IMR-90 (cell line): ENCODE data around the gene ZNF335. TPM values are rescaled to one million over a fixed set of nuclear protein-coding genes. Genes with fewer than 3 reads are reported as not detected.

Source experiments
- ATAC-seq: fragments of 200-7000 bp; cut with Tn5 transposase; 2 replicates; pipeline ENCODE4 v1.9.1; 2020; ENCODE audit warnings: low read depth, mild to moderate bottlenecking, moderate library complexity
- BruUV-seq: library from RNA; stranded (reverse); fragments of 400-500 nt; replicated peaks from 2 replicates; lab custom pipeline; 2021; lab: Mats Ljungman, UMichigan
- CTCF ChIA-PET: fragments of 300-600 bp; formaldehyde crosslinking; extraction: SDS; loops from one replicate; lab custom pipeline; 2021; ENCODE audit warnings: antibody characterized with exemption; lab: Yijun Ruan, JAX
- POLR2A ChIA-PET: fragments of 300-600 bp; sonication (Branson Sonifier 250); formaldehyde crosslinking; loops from one replicate; lab custom pipeline; 2022; ENCODE audit warnings: antibody characterized with exemption; ENCODE audit not compliant: unreplicated experiment; lab: Charles Lee
- DNase-seq: peaks from one replicate; pipeline ENCODE4 v3.0.0; 2013
- H2AFZ ChIP-seq: replicated peaks from 2 replicates; pipeline ENCODE3; 2013; ENCODE audit warnings: low read length, mild to moderate bottlenecking; ENCODE audit not compliant: poor library complexity
- H2AK5ac ChIP-seq: 2 replicates; pipeline ENCODE4 v1.6.1; 2013; ENCODE audit warnings: low read depth, low read length, inconsistent platforms
- H2AK9ac ChIP-seq: replicated peaks from 2 replicates; pipeline ENCODE3; 2013; ENCODE audit warnings: mild to moderate bottlenecking, low read depth, low read length, moderate library complexity; ENCODE audit not compliant: poor library complexity
- H2BK120ac ChIP-seq: 2 replicates; pipeline ENCODE4 v1.6.1; 2013; ENCODE audit warnings: low read depth, low read length, inconsistent platforms
- H2BK15ac ChIP-seq: 3 replicates; pipeline ENCODE4 v1.6.1; 2013; ENCODE audit warnings: low read depth, low read length, inconsistent platforms
- H2BK20ac ChIP-seq: 2 replicates; pipeline ENCODE4 v1.6.1; 2013; ENCODE audit warnings: low read depth, mild to moderate bottlenecking, inconsistent platforms, low read length, moderate library complexity
- H2BK5ac ChIP-seq: 2 replicates; pipeline ENCODE4 v1.6.1; 2013; ENCODE audit warnings: mild to moderate bottlenecking, low read depth, low read length, inconsistent platforms; ENCODE audit not compliant: poor library complexity, severe bottlenecking
- H3K14ac ChIP-seq: replicated peaks from 2 replicates; pipeline ENCODE4 v1.6.1; 2013; ENCODE audit warnings: low read depth, low read length, inconsistent platforms
- H3K18ac ChIP-seq: 2 replicates; pipeline ENCODE4 v1.6.1; 2013; ENCODE audit warnings: low read depth, low read length, control low read depth
- H3K23ac ChIP-seq: 2 replicates; pipeline ENCODE4 v1.6.1; 2013; ENCODE audit warnings: low read depth, low read length, inconsistent platforms
- H3K27ac ChIP-seq: 2 replicates; pipeline ENCODE4 v1.5.1; 2013; ENCODE audit warnings: mild to moderate bottlenecking, control low read depth, low read length; ENCODE audit not compliant: insufficient read depth
- H3K27me3 ChIP-seq: 2 replicates; pipeline ENCODE4 v1.6.1; 2013; ENCODE audit warnings: low read length; ENCODE audit not compliant: control insufficient read depth, insufficient read depth
- H3K36me3 ChIP-seq: 2 replicates; pipeline ENCODE4 v1.6.1; 2013; ENCODE audit warnings: low read length, mixed read lengths; ENCODE audit not compliant: control insufficient read depth, insufficient read depth
- H3K4ac ChIP-seq: 2 replicates; pipeline ENCODE4 v1.6.1; 2013; ENCODE audit warnings: low read depth, low read length, inconsistent platforms
- H3K4me1 ChIP-seq: 2 replicates; pipeline ENCODE4 v1.6.1; 2013; ENCODE audit warnings: low read length, mixed read lengths; ENCODE audit not compliant: control insufficient read depth, insufficient read depth
- H3K4me2 ChIP-seq: 2 replicates; pipeline ENCODE4 v1.6.1; 2013; ENCODE audit warnings: low read depth, mild to moderate bottlenecking, control low read depth, low read length, moderate library complexity
- H3K4me3 ChIP-seq: 2 replicates; pipeline ENCODE4 v1.5.1; 2013; ENCODE audit warnings: low read depth, mild to moderate bottlenecking, control low read depth, low read length, moderate library complexity; ENCODE audit not compliant: insufficient read depth
- H3K56ac ChIP-seq: 2 replicates; pipeline ENCODE4 v1.6.1; 2013; ENCODE audit warnings: low read length, inconsistent platforms; ENCODE audit not compliant: insufficient read depth; ENCODE audit errors: extremely low read depth
- H3K79me1 ChIP-seq, 2 experiments: 2 replicates each; pipeline ENCODE4 v1.6.1; 2013; ENCODE audit warnings: low read length in 2 of 2, inconsistent platforms in 1 of 2, low read depth in 1 of 2
- H3K9ac ChIP-seq: 2 replicates; pipeline ENCODE4 v1.6.1; 2013; ENCODE audit warnings: low read depth, low read length, control low read depth
- H3K9me1 ChIP-seq: 2 replicates; pipeline ENCODE4 v1.6.1; 2013; ENCODE audit warnings: low read length, inconsistent platforms; ENCODE audit not compliant: insufficient read depth
- H3K9me3 ChIP-seq: 2 replicates; pipeline ENCODE4 v1.6.1; 2013; ENCODE audit warnings: low read length; ENCODE audit not compliant: control insufficient read depth, insufficient read depth
- H4K20me1 ChIP-seq: 2 replicates; pipeline ENCODE4 v1.6.1; 2013; ENCODE audit warnings: low read length, inconsistent platforms; ENCODE audit not compliant: insufficient read depth
- H4K5ac ChIP-seq: 2 replicates; pipeline ENCODE4 v1.6.1; 2013; ENCODE audit warnings: mild to moderate bottlenecking, low read depth, low read length, control low read depth
- H4K8ac ChIP-seq, 2 experiments: 2 replicates each; pipeline ENCODE4 v1.6.1; 2013; ENCODE audit warnings: low read depth in 2 of 2, low read length in 2 of 2, control low read depth in 1 of 2, inconsistent platforms in 1 of 2
- H4K91ac ChIP-seq: 2 replicates; pipeline ENCODE4 v1.6.1; 2013; ENCODE audit warnings: low read depth, low read length, inconsistent platforms; ENCODE audit not compliant: insufficient read depth
- CHD1 ChIP-seq: IDR thresholded peaks from 2 replicates; pipeline ENCODE4 v1.6.1; 2012; ENCODE audit warnings: low read depth, low read length, improper control_type of control experiment
- CTCF ChIP-seq: conservative IDR thresholded peaks from 2 replicates; pipeline ENCODE4 v1.5.1; 2012; ENCODE audit warnings: mild to moderate bottlenecking, low read depth, low read length, improper control_type of control experiment
- ELK1 ChIP-seq: fragments of 150-350 bp; IDR thresholded peaks from 2 replicates; pipeline ENCODE4 v1.6.1; 2016; ENCODE audit warnings: low read depth, mild to moderate bottlenecking, low read length, moderate library complexity, borderline replicate concordance
- NFE2L2 ChIP-seq: fragments of 150-350 bp; IDR thresholded peaks from 2 replicates; pipeline ENCODE4 v1.6.1; 2016; ENCODE audit warnings: low read depth, mild to moderate bottlenecking, low read length
- RAD21 ChIP-seq: IDR thresholded peaks from 2 replicates; pipeline ENCODE4 v1.6.1; 2012; ENCODE audit warnings: low read length, improper control_type of control experiment
- RCOR1 ChIP-seq: IDR thresholded peaks from 2 replicates; pipeline ENCODE4 v1.6.1; 2012; ENCODE audit warnings: mild to moderate bottlenecking, low read length, improper control_type of control experiment; ENCODE audit not compliant: insufficient replicate concordance
- RFX5 ChIP-seq: IDR thresholded peaks from 2 replicates; pipeline ENCODE4 v1.8.0; 2012; ENCODE audit warnings: low read depth, mild to moderate bottlenecking, low read length, moderate library complexity
- SMC3 ChIP-seq: fragments of 150-350 bp; IDR thresholded peaks from 2 replicates; pipeline ENCODE4 v1.6.1; 2016; ENCODE audit warnings: low read depth, mild to moderate bottlenecking, antibody characterized with exemption, low read length, moderate library complexity
- USF2 ChIP-seq: fragments of 150-350 bp; IDR thresholded peaks from 2 replicates; pipeline ENCODE4 v1.6.1; 2017; ENCODE audit warnings: mild to moderate bottlenecking, antibody characterized with exemption, low read length, low read depth
- WGBS, 2 experiments: methylation state at CpG; one replicate each; pipeline versions ENCODE4 v1.1.5 to v1.1.7; 2013; ENCODE audit warnings: missing lambda C conversion rate in 2 of 2; ENCODE audit not compliant: insufficient read length in 1 of 2; ENCODE audit errors: extremely low coverage in 2 of 2; 5-methylcytosine and 5-hydroxymethylcytosine counted together
- dilution Hi-C: fragments of 300-500 bp; cut with HindIII; formaldehyde crosslinking; loops from one replicate; pipeline ENCODE4 v1.14.3; 2018; ENCODE audit warnings: low sequenced_read_pairs; ENCODE audit not compliant: unreplicated experiment
- in situ Hi-C: fragments of 300-500 bp; cut with MboI; formaldehyde crosslinking; loops from 3 replicates; pipeline ENCODE4 v1.14.3; 2019; ENCODE audit warnings: low sequenced_read_pairs, inconsistent platforms, mixed read lengths
- intact Hi-C: fragments of 100-400 bp; cut with micrococcal nuclease; formaldehyde crosslinking; loops from 2 replicates; pipeline ENCODE4 v1.10.0; 2022
- polyA plus RNA-seq, 3 experiments: library from polyadenylated mRNA; depleted of rRNA; stranded (reverse); fragments of >200 nt; gene quantifications; 2 replicates each; pipeline ENCODE4 v1.2.3, GENCODE V29; 2012; ENCODE audit warnings: low replicate concordance in 1 of 3
- total RNA-seq: library from RNA; depleted of rRNA; stranded (reverse); fragments of >200 nt; gene quantifications from 2 replicates; pipeline ENCODE4 v1.2.3, GENCODE V29; 2012

Gene ZNF335
- total and polyA plus RNA-seq, 2 of the 4 experiments (the other 2 are of a cell fraction), result 11.8 to 17.8 TPM

DNA sequence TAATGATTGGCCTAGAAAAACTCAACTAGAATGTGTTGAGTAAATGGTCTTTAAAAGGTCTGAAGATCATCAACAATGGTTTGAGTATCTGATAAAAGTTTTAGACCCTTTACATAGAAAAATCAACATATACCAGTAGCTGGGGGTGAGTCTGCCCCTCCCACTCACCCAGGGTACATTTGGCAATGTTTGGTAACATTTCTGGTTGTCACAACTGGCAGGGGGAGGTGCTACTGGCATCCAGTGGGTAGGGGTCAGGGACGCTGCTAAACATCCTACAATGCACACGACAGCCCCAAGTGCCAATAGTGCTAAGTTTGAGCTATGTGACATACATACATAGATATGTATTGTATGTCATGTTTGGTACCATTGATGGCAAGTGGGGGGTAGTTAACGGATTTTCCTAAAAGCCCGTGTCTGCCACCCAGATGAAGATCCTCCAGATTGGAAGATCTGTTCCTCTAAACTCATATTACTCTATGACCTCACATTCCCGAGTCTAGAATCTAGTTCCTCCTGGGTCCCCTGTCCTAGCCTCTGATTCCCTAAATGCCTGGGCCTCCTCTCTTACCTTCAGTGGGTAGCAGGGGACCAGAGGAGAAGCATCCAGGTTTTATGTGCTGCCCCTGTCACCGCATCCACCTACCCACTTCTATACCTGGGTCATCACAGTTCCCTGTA is 34.2 kb upstream of the ZNF335 start:
- Histone ChIP-seq H3K36me3 (no peaks in the 10 kb centered on the region), H4K20me1 (no peaks in the 10 kb centered on the region; the same call in 1 of the 2 replicates), H3K9me1 (no peaks in the 10 kb centered on the region), H2BK5ac (no peak overlapping the region), H3K4ac (no peak overlapping the region), H3K4me1 (no peaks in the 10 kb centered on the region), H2AK9ac (no peak overlapping the region), H2BK20ac (no peak overlapping the region), H3K79me1 (no peaks in the 10 kb centered on the region), H2BK120ac (no peak overlapping the region), H3K23ac (no peak overlapping the region), H3K9ac (no peak overlapping the region), H3K27me3 (peaks cover 64% of the 10 kb centered on the region), H3K4me2 (no peak overlapping the region), H3K14ac (no peak overlapping the region), H2AFZ (no peak overlapping the region), H4K5ac (no peak overlapping the region), H2AK5ac (no peak overlapping the region), H3K18ac (no peak overlapping the region), H3K9me3 (peaks cover 3% of the 10 kb centered on the region; the same call in 1 of the 2 replicates), H3K27ac (no peak overlapping the region), H4K8ac (no peak overlapping the region), H2BK15ac (no peak overlapping the region), H3K56ac (no peak overlapping the region), H3K4me3 (no peak overlapping the region), H4K91ac (no peak overlapping the region)
- CTCF ChIA-PET, result interaction anchor here (1.4 kb wide), 1 partner anchor 52 kb away, joined by 6 read pairs; no protein-coding TSS in a partner anchor
- no peak for DNase-seq
- POLR2A ChIA-PET, result no interaction called here
- no CpG with 5 or more reads among the region's 6 CpGs for WGBS, 2 experiments
- no peak for ATAC-seq
- in situ Hi-C loops (no loop called here), intact Hi-C loops (no loop called here), dilution Hi-C loops (no loop called here)
- BruUV-seq, result no TSS peak
- TF ChIP-seq RAD21 (no peak), SMC3 (no peak), NFE2L2 (no peak), USF2 (no peak), CHD1 (no peak), RFX5 (no peak), RCOR1 (no peak), CTCF (no peak), ELK1 (no peak)
